M059J (cell line): ENCODE measurements around the gene PRKCE. TPM values are rescaled to one million over a fixed set of nuclear protein-coding genes. Genes with fewer than 3 reads are reported as not detected.
A peak's percentile ranks its signal among the peaks of the same experiment; 100 is the strongest.
"Not testable (repeated sequence)": the region's sequence is repeated elsewhere in the genome, so short reads cannot be mapped to it uniquely, and the experiment has no call there.

Experiments used
- DNase-seq: peaks from one replicate; pipeline ENCODE4 v3.0.0-alpha.2; 2012; ENCODE audit warnings: low read depth
- total RNA-seq: library from RNA; depleted of rRNA; stranded (reverse); fragments of >200 nt; shearing (Covaris generic); gene quantifications from 2 replicates; pipeline ENCODE4 v1.2.3, GENCODE V29; 2014

PRKCE gene
- total RNA-seq, 1 experiment from 2014 or later = 5.9 TPM

GRCh38 chr2:45669032-45669486 is 17.6 kb downstream of the PRKCE start:
- no peak for DNase-seq

- DNase-seq = no peak
Measured at GRCh38 chr2:45670646-45671045, 19.2 kb downstream of the PRKCE start.

- DNase-seq = no peak
Measured at GRCh38 chr2:45672138-45672537, 20.7 kb downstream of the PRKCE start.

- DNase-seq = no peak
Measured at GRCh38 chr2:45674035-45674816, 22.8 kb downstream of the PRKCE start.

GRCh38 chr2:45675263-45675812 is 23.9 kb downstream of the PRKCE start:
- no peak for DNase-seq

GRCh38 chr2:45676088-45676487 is 24.6 kb downstream of the PRKCE start:
- no peak for DNase-seq

GRCh38 chr2:45678791-45679348 is 27.4 kb downstream of the PRKCE start:
- no peak for DNase-seq

GRCh38 chr2:45680351-45680967 is 29.0 kb downstream of the PRKCE start:
- DNase-seq = no peak

- DNase-seq = peak; percentile 94
Measured at GRCh38 chr2:45681675-45682074, 30.2 kb downstream of the PRKCE start.

GRCh38 chr2:45683292-45683691 is 31.8 kb downstream of the PRKCE start:
- DNase-seq = no peak

GRCh38 chr2:45684756-45685155 is 33.3 kb downstream of the PRKCE start:
- DNase-seq = peak; percentile 25

- DNase-seq = no peak
Measured at GRCh38 chr2:45685260-45685659, 33.8 kb downstream of the PRKCE start.

- no peak for DNase-seq
Measured at GRCh38 chr2:45687964-45688363, 36.5 kb downstream of the PRKCE start.

GRCh38 chr2:45688479-45689298 is 37.2 kb downstream of the PRKCE start:
- DNase-seq = no peak

- DNase-seq = no peak
Measured at GRCh38 chr2:45690231-45690630, 38.8 kb downstream of the PRKCE start.

GRCh38 chr2:45691171-45691999 is 39.9 kb downstream of the PRKCE start:
- DNase-seq = no peak

- no peak for DNase-seq
Measured at GRCh38 chr2:45692566-45692965, 41.1 kb downstream of the PRKCE start.

GRCh38 chr2:45695480-45696007 is 44.1 kb downstream of the PRKCE start:
- not testable (repeated sequence) for DNase-seq

GRCh38 chr2:45696708-45697107 is 45.2 kb downstream of the PRKCE start:
- DNase-seq = no peak

- no peak for DNase-seq
Measured at GRCh38 chr2:45697190-45697589, 45.7 kb downstream of the PRKCE start.

GRCh38 chr2:45698554-45698953 is 47.1 kb downstream of the PRKCE start:
- DNase-seq = peak; percentile 49
